NCI-H748 (cell line): ENCODE measurements around the gene RASL10A.

Experiments used
- DNase-seq: peaks from one replicate; lab custom pipeline; 2025; ENCODE audit not compliant: unreplicated experiment; lab: John Stamatoyannopoulos, UW

RASL10A gene

GRCh38 chr22:29270475-29271271 lies 44.8 kb downstream of the RASL10A start:
- DNase-seq = no peak

GRCh38 chr22:29269731-29270474 lies 45.6 kb downstream of the RASL10A start:
- no peak for DNase-seq

GRCh38 chr22:29269230-29269604 lies 46.3 kb downstream of the RASL10A start:
- DNase-seq = peak; percentile 24

- DNase-seq = peak; percentile 55
Measured at GRCh38 chr22:29268511-29269229, 46.8 kb downstream of the RASL10A start.

- peak; percentile 89 for DNase-seq
Measured at GRCh38 chr22:29267858-29268510, 47.5 kb downstream of the RASL10A start, which contains the start of the genes EWSR1 and RHBDD3. TSS of gene EWSR1 (plus strand) at chr22:29268268. CDS start at chr22:29268337, 69 bp downstream. TSS of gene RHBDD3 (minus strand) at chr22:29267981. CDS start at chr22:29265626, 2,355 bp downstream.

GRCh38 chr22:29267462-29267857 lies 48.0 kb downstream of the RASL10A start:
- DNase-seq = no peak

- DNase-seq = no peak
Measured at GRCh38 chr22:29266564-29267461, 48.7 kb downstream of the RASL10A start.

- DNase-seq = no peak
Measured at GRCh38 chr22:29265929-29266328, 49.6 kb downstream of the RASL10A start.

- no peak for DNase-seq
Measured at GRCh38 chr22:29265305-29265704, 50.2 kb downstream of the RASL10A start.

- DNase-seq = no peak
Measured at GRCh38 chr22:29263791-29264276, 51.7 kb downstream of the RASL10A start.
